AG04450 (cell line): ENCODE measurements around the gene PGM2. TPM values are rescaled to one million over a fixed set of nuclear protein-coding genes. Genes with fewer than 3 reads are reported as not detected.

Experiments
- CTCF ChIA-PET: fragments of 300-600, 350-600 bp; formaldehyde crosslinking; extraction: SDS; loops from one replicate; lab custom pipeline; 2022; ENCODE audit warnings: antibody characterized with exemption, inconsistent platforms; lab: Charles Lee
- POLR2A ChIA-PET: fragments of 350-600 bp; formaldehyde crosslinking; extraction: SDS; loops from one replicate; lab custom pipeline; 2021; ENCODE audit warnings: antibody characterized with exemption, inconsistent platforms; lab: Yijun Ruan, JAX
- DNase-seq: peaks from one replicate; pipeline ENCODE4 v3.0.0-alpha.2; 2011; ENCODE audit warnings: low read depth, low spot score
- H3K27ac ChIP-seq: one replicate; pipeline ENCODE4 v1.5.1; 2012; ENCODE audit warnings: low read depth, low read length, control low read depth
- H3K27me3 ChIP-seq: one replicate; pipeline ENCODE4 v1.6.0; 2012; ENCODE audit warnings: low read length; ENCODE audit not compliant: control insufficient read depth, insufficient read depth
- H3K4me3 ChIP-seq: 2 replicates; pipeline ENCODE4 v1.5.1; 2011; ENCODE audit warnings: mild to moderate bottlenecking, low read depth, low read length, control low read depth
- H3K9me3 ChIP-seq: 2 replicates; pipeline ENCODE4 v1.5.1; 2012; ENCODE audit warnings: low read length; ENCODE audit not compliant: control insufficient read depth, insufficient read depth
- polyA plus RNA-seq: library from polyadenylated mRNA; depleted of rRNA; stranded (reverse); fragments of >200 nt; gene quantifications from 2 replicates; pipeline ENCODE4 v1.2.3, GENCODE V29; 2011
- TF ChIP-seq, protein P1 (sequence below): IDR thresholded peaks from 2 replicates; pipeline ENCODE4 v1.5.1; 2011; ENCODE audit warnings: low read depth, low read length, control low read depth, inconsistent platforms

The PGM2 gene
- polyA plus RNA-seq, 1 experiment: 24.1 TPM

DNA sequence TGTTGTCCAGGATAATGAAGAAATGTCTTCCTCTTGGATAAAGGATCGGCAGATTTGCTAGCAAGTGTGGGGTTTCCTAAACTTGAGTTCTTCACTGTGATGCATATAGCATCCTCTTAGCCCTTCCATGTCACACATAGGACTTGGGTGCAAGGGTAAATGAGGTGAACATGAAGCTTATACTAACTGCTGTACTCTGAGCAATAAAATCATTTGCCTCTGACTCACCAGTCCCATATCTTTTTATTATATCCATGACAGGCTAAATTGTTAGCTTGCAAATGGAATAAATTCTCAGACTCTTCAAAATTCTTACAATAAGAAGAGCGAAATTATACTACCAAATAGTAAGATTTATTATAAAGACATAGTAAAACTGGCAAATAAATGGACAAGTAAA, 49.7 kb downstream of the PGM2 start:
- TF ChIP-seq, protein P1, sequence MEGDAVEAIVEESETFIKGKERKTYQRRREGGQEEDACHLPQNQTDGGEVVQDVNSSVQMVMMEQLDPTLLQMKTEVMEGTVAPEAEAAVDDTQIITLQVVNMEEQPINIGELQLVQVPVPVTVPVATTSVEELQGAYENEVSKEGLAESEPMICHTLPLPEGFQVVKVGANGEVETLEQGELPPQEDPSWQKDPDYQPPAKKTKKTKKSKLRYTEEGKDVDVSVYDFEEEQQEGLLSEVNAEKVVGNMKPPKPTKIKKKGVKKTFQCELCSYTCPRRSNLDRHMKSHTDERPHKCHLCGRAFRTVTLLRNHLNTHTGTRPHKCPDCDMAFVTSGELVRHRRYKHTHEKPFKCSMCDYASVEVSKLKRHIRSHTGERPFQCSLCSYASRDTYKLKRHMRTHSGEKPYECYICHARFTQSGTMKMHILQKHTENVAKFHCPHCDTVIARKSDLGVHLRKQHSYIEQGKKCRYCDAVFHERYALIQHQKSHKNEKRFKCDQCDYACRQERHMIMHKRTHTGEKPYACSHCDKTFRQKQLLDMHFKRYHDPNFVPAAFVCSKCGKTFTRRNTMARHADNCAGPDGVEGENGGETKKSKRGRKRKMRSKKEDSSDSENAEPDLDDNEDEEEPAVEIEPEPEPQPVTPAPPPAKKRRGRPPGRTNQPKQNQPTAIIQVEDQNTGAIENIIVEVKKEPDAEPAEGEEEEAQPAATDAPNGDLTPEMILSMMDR: no peak
- Histone ChIP-seq H3K4me3 (no peak overlapping the region), H3K9me3 (no peaks in the 10 kb centered on the region), H3K27ac (no peak overlapping the region), H3K27me3 (no peaks in the 10 kb centered on the region)
- DNase-seq: no peak
- CTCF ChIA-PET: interaction anchor here (0.9 kb wide), 1 partner anchor 16 kb away, joined by 4 read pairs; no protein-coding TSS in a partner anchor
- POLR2A ChIA-PET: interaction anchor here (0.6 kb wide), 1 partner anchor 18 kb away, joined by 4 read pairs; no protein-coding TSS in a partner anchor

DNA sequence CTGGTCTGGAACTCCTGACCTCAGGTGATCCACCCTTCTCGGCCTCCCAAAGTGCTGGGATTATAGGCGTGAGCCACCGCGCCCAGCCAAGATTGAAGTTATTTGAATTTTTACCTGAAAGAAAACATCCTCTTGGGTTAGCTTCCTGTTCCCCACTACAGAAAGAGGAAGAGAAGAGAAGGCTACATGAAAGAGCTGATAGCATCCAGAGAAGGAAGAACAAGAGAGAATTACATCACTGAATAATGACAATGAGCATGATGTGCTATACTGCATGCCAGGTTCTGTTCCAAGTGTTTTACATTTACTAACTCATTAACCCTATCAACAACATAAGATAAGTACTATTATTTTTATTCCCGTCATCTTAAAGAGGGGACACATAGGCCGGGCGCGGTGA, 52.9 kb downstream of the PGM2 start:
- no peaks in the 10 kb centered on the region for H3K9me3 ChIP-seq
- ChIA-PET POLR2A (no interaction called here), CTCF (no interaction called here)
- H3K27me3 ChIP-seq: no peaks in the 10 kb centered on the region
- no peak overlapping the region for H3K27ac ChIP-seq
- DNase-seq: no peak
- TF ChIP-seq, protein P1: no peak
- no peak overlapping the region for H3K4me3 ChIP-seq

DNA sequence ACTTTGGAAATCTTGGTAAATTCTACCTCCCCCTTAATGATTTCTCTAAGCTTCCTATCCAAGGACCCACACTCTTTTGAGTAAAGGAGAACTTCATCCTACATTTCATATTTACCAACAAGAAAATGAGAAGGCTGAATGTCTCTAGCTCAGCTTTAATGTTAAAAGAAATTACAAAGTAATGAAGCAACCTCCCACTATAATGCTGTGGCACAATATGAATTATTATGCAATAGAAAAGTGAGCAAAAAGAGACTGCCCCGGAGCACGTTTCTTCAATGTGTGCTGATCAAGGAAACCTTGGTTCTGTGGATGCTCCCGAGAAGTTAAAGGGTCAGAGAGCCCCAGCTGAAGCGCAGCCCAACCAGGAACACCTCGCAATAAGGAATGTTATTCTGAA, 55.3 kb downstream of the PGM2 start:
- no peak overlapping the region for H3K4me3 ChIP-seq
- H3K27ac ChIP-seq: no peak overlapping the region
- TF ChIP-seq, protein P1: no peak
- ChIA-PET POLR2A (no interaction called here), CTCF (no interaction called here)
- H3K27me3 ChIP-seq: no peaks in the 10 kb centered on the region
- H3K9me3 ChIP-seq: no peaks in the 10 kb centered on the region
- DNase-seq: no peak

- CTCF ChIA-PET: no interaction called here
- DNase-seq: no peak
- POLR2A ChIA-PET: no interaction called here
- Histone ChIP-seq H3K9me3 (no peaks in the 10 kb centered on the region), H3K27me3 (no peaks in the 10 kb centered on the region), H3K27ac (no peak overlapping the region), H3K4me3 (no peak overlapping the region)
- TF ChIP-seq, protein P1: no peak
Measured at GRCh38 chr4:37882665-37883296, 56.3 kb downstream of the PGM2 start.

- DNase-seq: no peak
- CTCF ChIA-PET: no interaction called here
- TF ChIP-seq, protein P1: no peak
- peaks cover 5% of the 10 kb centered on the region for H3K27me3 ChIP-seq
- no peaks in the 10 kb centered on the region for H3K9me3 ChIP-seq
- POLR2A ChIA-PET: no interaction called here
- H3K4me3 ChIP-seq: no peak overlapping the region
- no peak overlapping the region for H3K27ac ChIP-seq
Measured at GRCh38 chr4:37884855-37885487, 58.5 kb downstream of the PGM2 start.
